ENCODE measurements around the gene GNG7. TPM values are rescaled to one million over a fixed set of nuclear protein-coding genes. Genes with fewer than 3 reads are reported as not detected.

Gene GNG7
- total and polyA plus RNA-seq, 10 of the 15 experiments (the other 5 are each of a cell fraction or from before 2014, with no cell fraction given), result 1.9 to 13.6 (median 6.5) TPM

- TF ChIP-seq GATAD2B (conservative IDR thresholded peaks at IDR 0.05; ENCODE audit: low read depth) (peak; percentile 78), E2F4 (IDR thresholded peaks at IDR 0.05; ENCODE audit: low read depth, low read length) (no peak), YY1 (IDR thresholded peaks at IDR 0.05; ENCODE audit: low read depth, low read length) (0 out of 2 replicates have a peak, but pooled peaks have one; percentile 4), MTA3 (IDR thresholded peaks at IDR 0.05; ENCODE audit: borderline replicate concordance, low read length) (no peak), CBX3 (IDR thresholded peaks at IDR 0.05; ENCODE audit: borderline replicate concordance, low read depth) (no peak), ESRRA (IDR thresholded peaks at IDR 0.05; ENCODE audit: low read length) (no peak), HDAC6 (IDR thresholded peaks at IDR 0.05; ENCODE audit: unreplicated experiment) (no peak), SREBF1 (IDR thresholded peaks at IDR 0.05; ENCODE audit: low read length) (no peak), CBX5 (IDR thresholded peaks at IDR 0.05; ENCODE audit: low read depth) (no peak), MXI1 (IDR thresholded peaks at IDR 0.05; ENCODE audit: low read depth, low read length) (no peak), GABPA (IDR thresholded peaks at IDR 0.05; ENCODE audit: low read depth) (no peak), SRF (IDR thresholded peaks at IDR 0.05; ENCODE audit: low read depth in 2 of 2, low read length in 2 of 2) (no peak), IRF4 (IDR thresholded peaks at IDR 0.05; ENCODE audit: low read depth, low read length) (no peak), NFYA (IDR thresholded peaks at IDR 0.05; ENCODE audit: borderline replicate concordance, low read depth, low read length) (no peak), RAD21 (IDR thresholded peaks at IDR 0.05; ENCODE audit: insufficient read depth, low read depth, low read length) (no peak), MEF2B (IDR thresholded peaks at IDR 0.05; ENCODE audit: partially characterized antibody, poor library complexity, severe bottlenecking) (no peak), CTCF (IDR thresholded peaks at IDR 0.05 in 2 of 3, conservative IDR thresholded peaks at IDR 0.05 in 1 of 3; ENCODE audit: control insufficient read depth in 2 of 3, extremely low read depth in 1 of 3, insufficient read depth in 1 of 3, low read depth in 3 of 3, low read length in 3 of 3) (no peak), JUNB (IDR thresholded peaks at IDR 0.05) (no peak), IKZF1 (conservative IDR thresholded peaks at IDR 0.05) (peak; percentile 85), E4F1 (IDR thresholded peaks at IDR 0.05; ENCODE audit: borderline replicate concordance, partially characterized antibody) (no peak), SMAD1 (IDR thresholded peaks at IDR 0.05; ENCODE audit: low read depth, partially characterized antibody) (no peak), PRDM15 (CRISPR knock-in tag; IDR thresholded peaks at IDR 0.05) (no peak)
Observed at GRCh38 chr19:2494447-2495129, 207.9 kb downstream of the GNG7 start (continued).

Measured in GM12878 (cell line).